ENCODE results near the gene POR.

POR gene

GRCh38 chr7:75985518-75986146 is 70.7 kb downstream of the POR start:
- DNase-seq (ENCODE audit: insufficient read length, low spot score) (no peak), FAIRE-seq (no peak)
- TF ChIP-seq, protein P1, sequence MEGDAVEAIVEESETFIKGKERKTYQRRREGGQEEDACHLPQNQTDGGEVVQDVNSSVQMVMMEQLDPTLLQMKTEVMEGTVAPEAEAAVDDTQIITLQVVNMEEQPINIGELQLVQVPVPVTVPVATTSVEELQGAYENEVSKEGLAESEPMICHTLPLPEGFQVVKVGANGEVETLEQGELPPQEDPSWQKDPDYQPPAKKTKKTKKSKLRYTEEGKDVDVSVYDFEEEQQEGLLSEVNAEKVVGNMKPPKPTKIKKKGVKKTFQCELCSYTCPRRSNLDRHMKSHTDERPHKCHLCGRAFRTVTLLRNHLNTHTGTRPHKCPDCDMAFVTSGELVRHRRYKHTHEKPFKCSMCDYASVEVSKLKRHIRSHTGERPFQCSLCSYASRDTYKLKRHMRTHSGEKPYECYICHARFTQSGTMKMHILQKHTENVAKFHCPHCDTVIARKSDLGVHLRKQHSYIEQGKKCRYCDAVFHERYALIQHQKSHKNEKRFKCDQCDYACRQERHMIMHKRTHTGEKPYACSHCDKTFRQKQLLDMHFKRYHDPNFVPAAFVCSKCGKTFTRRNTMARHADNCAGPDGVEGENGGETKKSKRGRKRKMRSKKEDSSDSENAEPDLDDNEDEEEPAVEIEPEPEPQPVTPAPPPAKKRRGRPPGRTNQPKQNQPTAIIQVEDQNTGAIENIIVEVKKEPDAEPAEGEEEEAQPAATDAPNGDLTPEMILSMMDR (IDR thresholded peaks at IDR 0.05; ENCODE audit: insufficient read depth, missing control alignments) = no peak

DNA sequence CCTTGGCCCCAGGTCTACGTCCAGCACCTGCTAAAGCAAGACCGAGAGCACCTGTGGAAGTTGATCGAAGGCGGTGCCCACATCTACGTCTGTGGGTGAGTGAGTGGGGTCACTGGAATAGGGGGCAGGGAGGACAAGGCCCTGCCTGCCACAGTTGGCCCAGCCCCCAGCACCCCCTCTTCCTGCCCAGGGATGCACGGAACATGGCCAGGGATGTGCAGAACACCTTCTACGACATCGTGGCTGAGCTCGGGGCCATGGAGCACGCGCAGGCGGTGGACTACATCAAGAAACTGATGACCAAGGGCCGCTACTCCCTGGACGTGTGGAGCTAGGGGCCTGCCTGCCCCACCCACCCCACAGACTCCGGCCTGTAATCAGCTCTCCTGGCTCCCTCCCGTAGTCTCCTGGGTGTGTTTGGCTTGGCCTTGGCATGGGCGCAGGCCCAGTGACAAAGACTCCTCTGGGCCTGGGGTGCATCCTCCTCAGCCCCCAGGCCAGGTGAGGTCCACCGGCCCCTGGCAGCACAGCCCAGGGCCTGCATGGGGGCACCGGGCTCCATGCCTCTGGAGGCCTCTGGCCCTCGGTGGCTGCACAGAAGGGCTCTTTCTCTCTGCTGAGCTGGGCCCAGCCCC is 71.3 kb downstream of the POR start:
- peak; percentile 12 for DNase-seq (ENCODE audit: insufficient read length, low spot score)
- TF ChIP-seq, protein P1 (IDR thresholded peaks at IDR 0.05; ENCODE audit: insufficient read depth, missing control alignments) = no peak
- FAIRE-seq = no peak

- TF ChIP-seq, protein P1 (IDR thresholded peaks at IDR 0.05; ENCODE audit: insufficient read depth, missing control alignments) = no peak
Measured at GRCh38 chr7:75987026-75987804, 72.3 kb downstream of the POR start.

DNA sequence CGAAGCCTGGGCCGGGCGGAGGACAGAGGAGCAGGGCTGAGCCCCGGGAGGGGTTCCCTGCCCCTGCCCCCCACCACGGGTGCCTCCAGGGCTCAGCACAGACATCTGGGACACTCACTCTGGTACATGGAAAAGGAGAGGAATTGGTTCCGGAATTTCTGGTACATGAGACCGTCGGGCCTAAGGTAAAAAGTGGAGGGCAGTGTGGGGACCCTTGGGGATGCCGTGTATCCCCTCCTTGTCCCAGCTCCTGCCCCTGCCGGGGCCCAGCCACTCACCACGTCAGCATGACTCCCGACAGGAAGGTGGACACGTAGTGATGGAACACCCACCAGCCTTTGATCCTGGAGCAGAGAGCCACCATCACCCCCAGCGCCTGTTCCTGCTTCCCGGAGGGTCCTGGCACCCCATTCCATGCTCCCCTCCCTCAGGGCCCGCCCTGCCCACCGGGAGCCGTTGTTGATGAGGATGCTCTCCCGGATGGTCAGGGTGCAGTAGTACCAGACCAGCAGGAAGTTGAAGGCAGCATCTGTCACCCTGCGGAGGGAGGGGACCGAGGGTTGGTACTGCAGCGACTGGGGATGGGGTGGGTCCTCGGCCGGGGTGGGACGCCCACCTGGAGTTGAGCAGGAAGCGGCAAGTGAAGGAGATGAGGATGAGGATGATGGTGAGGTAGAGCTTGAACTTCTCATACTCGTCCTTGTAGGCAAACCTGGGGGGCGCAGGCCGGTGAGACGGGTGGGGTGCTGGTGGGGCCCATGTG is 73.0 kb downstream of the POR start:
- DNase-seq (ENCODE audit: insufficient read length, low spot score) (peak; percentile 15), FAIRE-seq (no peak)
- TF ChIP-seq, protein P1 (IDR thresholded peaks at IDR 0.05; ENCODE audit: insufficient read depth, missing control alignments) = no peak

More at GRCh38 chr7:75987026-75987804, 72.3 kb downstream of the POR start:
- DNase-seq (ENCODE audit: insufficient read length, low spot score) = no peak
- FAIRE-seq = no peak

DNA sequence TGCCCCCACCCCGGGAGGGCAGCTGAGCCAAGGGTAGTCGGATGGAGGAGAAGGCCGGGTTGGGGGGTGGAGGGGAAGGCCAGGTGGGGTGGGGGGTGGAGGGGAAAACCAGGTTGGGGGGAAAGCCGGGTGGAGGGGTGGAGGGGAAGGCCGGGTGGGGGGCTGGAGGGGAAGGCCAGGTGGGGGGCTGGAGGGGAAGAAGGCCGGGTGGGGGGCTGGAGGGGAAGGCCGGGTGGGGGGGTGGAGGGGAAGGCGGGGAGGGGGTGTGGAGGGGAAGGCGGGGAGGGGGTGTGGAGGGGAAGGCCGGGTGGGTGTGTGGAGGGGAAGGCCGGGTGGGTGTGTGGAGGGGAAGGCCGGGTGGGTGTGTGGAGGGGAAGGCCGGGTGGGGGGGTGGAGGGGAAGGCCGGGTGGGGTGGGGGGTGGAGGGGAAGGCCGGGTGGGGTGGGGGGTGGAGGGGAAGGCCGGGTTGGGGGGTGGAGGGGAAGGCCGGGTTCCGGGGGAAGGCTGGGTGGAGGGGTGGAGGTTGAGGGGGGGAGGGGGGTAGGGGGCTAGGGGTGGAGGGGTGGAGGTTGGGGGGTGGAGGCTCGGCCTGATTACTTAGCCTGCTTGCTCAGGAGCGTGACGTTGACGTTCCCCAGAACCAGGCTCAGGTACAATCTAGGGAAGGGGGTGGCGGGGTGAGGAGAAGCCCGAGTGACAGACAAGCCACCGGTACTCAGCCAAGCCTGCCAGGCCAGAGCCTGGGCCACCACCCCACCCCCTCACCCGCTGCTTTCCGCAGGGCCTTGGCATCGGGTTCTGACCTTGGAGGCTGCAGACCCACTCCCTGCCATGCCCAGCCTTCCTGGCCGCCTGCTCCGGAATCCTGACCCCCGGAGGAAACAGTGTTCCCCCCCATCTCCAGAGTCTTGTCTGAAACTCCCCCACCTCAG is 73.9 kb downstream of the POR start:
- no peak for FAIRE-seq
- peak; percentile 21 for DNase-seq (ENCODE audit: insufficient read length, low spot score)
- TF ChIP-seq, protein P1 (IDR thresholded peaks at IDR 0.05; ENCODE audit: insufficient read depth, missing control alignments) = no peak

All from D721Med (cell line).